GM12873 (cell line): ENCODE data around the gene INTS1.

ENCODE experiments used
- CTCF ChIP-seq: IDR thresholded peaks from 2 replicates; pipeline ENCODE4 v1.5.1; 2012; ENCODE audit warnings: low read depth, mild to moderate bottlenecking, moderate library complexity, low read length, control low read depth; ENCODE audit not compliant: insufficient read depth; ENCODE audit errors: missing control alignments

The INTS1 gene

GRCh38 chr7:1487466-1487865 lies 16.7 kb downstream of the INTS1 start:
- no peak for TF ChIP-seq CTCF

- TF ChIP-seq CTCF, result no peak
Observed at GRCh38 chr7:1486571-1486970, 17.6 kb downstream of the INTS1 start.

GRCh38 chr7:1485156-1485555 lies 19.0 kb downstream of the INTS1 start:
- TF ChIP-seq CTCF, result no peak

- TF ChIP-seq CTCF, result no peak
Observed at GRCh38 chr7:1484569-1484968, 19.6 kb downstream of the INTS1 start.

- no peak for TF ChIP-seq CTCF
Observed at GRCh38 chr7:1483536-1484505, 20.4 kb downstream of the INTS1 start.

GRCh38 chr7:1483079-1483478 lies 21.1 kb downstream of the INTS1 start:
- TF ChIP-seq CTCF, result no peak

GRCh38 chr7:1481300-1481699 lies 22.9 kb downstream of the INTS1 start:
- TF ChIP-seq CTCF, result no peak
